GM12878 (cell line): ENCODE results near the gene IFNK. TPM values are rescaled to one million over a fixed set of nuclear protein-coding genes. Genes with fewer than 3 reads are reported as not detected.

Source experiments
- CBX5 ChIP-seq: sonication (generic); IDR thresholded peaks from 2 replicates; pipeline ENCODE4 v1.6.1; 2016; ENCODE audit warnings: low read depth, moderate library complexity, mild to moderate bottlenecking, inconsistent platforms
- CHD2 ChIP-seq: IDR thresholded peaks from 2 replicates; pipeline ENCODE4 v1.6.1; 2011; ENCODE audit warnings: low read depth, low read length, improper control_type of control experiment, borderline replicate concordance
- CTCF ChIP-seq, 3 experiments: IDR thresholded peaks in 2 of 3; conservative IDR thresholded peaks in 1 of 3; 2 replicates each; pipeline ENCODE4 v1.5.1; 2011; ENCODE audit warnings: low read depth in 3 of 3, low read length in 3 of 3, mild to moderate bottlenecking in 3 of 3, control low read depth in 2 of 3, moderate library complexity in 2 of 3, inconsistent platforms in 1 of 3, mixed read lengths in 1 of 3; ENCODE audit not compliant: control insufficient read depth in 2 of 3, insufficient read depth in 1 of 3; ENCODE audit errors: extremely low read depth in 1 of 3
- FOXM1 ChIP-seq: IDR thresholded peaks from 2 replicates; pipeline ENCODE4 v1.6.1; 2012; ENCODE audit warnings: low read depth, mild to moderate bottlenecking, inconsistent platforms, low read length, moderate library complexity
- HDAC6 ChIP-seq: fragments of 200-600 bp; sonication (generic); IDR thresholded peaks from one replicate; pipeline ENCODE4 v1.8.0; 2017; ENCODE audit warnings: antibody characterized with exemption; ENCODE audit not compliant: unreplicated experiment
- MYB ChIP-seq: fragments of 150-350 bp; IDR thresholded peaks from 2 replicates; pipeline ENCODE4 v1.6.1; 2014; ENCODE audit warnings: mild to moderate bottlenecking, low read depth, low read length, borderline replicate concordance
- POLR2AphosphoS2 ChIP-seq: IDR thresholded peaks from 2 replicates; pipeline ENCODE4 v1.6.1; 2011; ENCODE audit warnings: low read depth, mild to moderate bottlenecking, low read length, improper control_type of control experiment, moderate library complexity
- RAD21 ChIP-seq: IDR thresholded peaks from 2 replicates; pipeline ENCODE4 v1.6.1; 2011; ENCODE audit warnings: mild to moderate bottlenecking, low read depth, low read length, moderate library complexity; ENCODE audit not compliant: insufficient read depth
- SMAD5 ChIP-seq: IDR thresholded peaks from 2 replicates; pipeline ENCODE4 v1.6.1; 2016; ENCODE audit warnings: antibody characterized with exemption, low read depth
- SP1 ChIP-seq: IDR thresholded peaks from one replicate; pipeline ENCODE4 v1.6.1; 2011; ENCODE audit warnings: low read depth, low read length
- TARDBP ChIP-seq: IDR thresholded peaks from 2 replicates; pipeline ENCODE4 v1.6.1; 2016; ENCODE audit warnings: borderline replicate concordance
- TCF7 ChIP-seq: IDR thresholded peaks from 2 replicates; pipeline ENCODE4 v1.6.1; 2014; ENCODE audit warnings: antibody characterized with exemption, borderline replicate concordance
- USF1 ChIP-seq: IDR thresholded peaks from 2 replicates; pipeline ENCODE4 v1.6.1; 2011; ENCODE audit warnings: borderline replicate concordance, low read depth, mild to moderate bottlenecking, moderate library complexity, mixed read lengths, low read length; ENCODE audit not compliant: insufficient read depth; ENCODE audit errors: extremely low read length
- ZBTB4 ChIP-seq: fragments of 450-650 bp; formaldehyde crosslinking; IDR thresholded peaks from 2 replicates; pipeline ENCODE4 v1.4.0; 2022; ENCODE audit warnings: mild to moderate bottlenecking, moderate library complexity
- polyA plus RNA-seq, 11 experiments: library from polyadenylated mRNA; depleted of rRNA in 4 of 11; unstranded in 6 of 11; stranded (reverse) in 5 of 11; fragments of >200 nt; fragmentation: Nextera tagmentation in 4 of 11; fragmentation: Illumina TruSeq in 1 of 11; extraction: Ambion mirVana in 4 of 11; extraction: Trizol in 1 of 11; gene quantifications; 1 replicate in 1 of 11; 2 replicates in 10 of 11; pipeline versions ENCODE4 v1.2.1 to v1.2.3, GENCODE V29; 2011 to 2016; ENCODE audit warnings: inconsistent platforms in 2 of 11, missing spikeins in 2 of 11, low read depth in 1 of 11
- total RNA-seq, 4 experiments: library from RNA; depleted of rRNA in 3 of 4; stranded (reverse); fragments of >200 nt in 3 of 4; fragmentation: Illumina TruSeq in 1 of 4; extraction: Trizol in 1 of 4; gene quantifications; 2 replicates each; pipeline versions ENCODE4 v1.2.1 to v1.2.3, GENCODE V29; 2013 to 2021

Gene IFNK
- total and polyA plus RNA-seq, 10 of the 15 experiments (the other 5 are each of a cell fraction or from before 2014, with no cell fraction given), result 0.06 TPM; not detected in 9

- no peak for TF ChIP-seq USF1
- no peak for TF ChIP-seq RAD21
- no peak for TF ChIP-seq SMAD5
- no peak for TF ChIP-seq CTCF (IDR thresholded peaks at IDR 0.05 in 2 of 3, conservative IDR thresholded peaks at IDR 0.05 in 1 of 3; ENCODE audit: control insufficient read depth in 2 of 3, extremely low read depth in 1 of 3, insufficient read depth in 1 of 3, low read depth in 3 of 3, low read length in 3 of 3)
- TF ChIP-seq CBX5, result no peak
- no peak for TF ChIP-seq POLR2AphosphoS2
- TF ChIP-seq FOXM1, result no peak
- no peak for TF ChIP-seq TARDBP
- TF ChIP-seq ZBTB4, result no peak
- TF ChIP-seq MYB, result no peak
- no peak for TF ChIP-seq HDAC6
- no peak for TF ChIP-seq TCF7
- TF ChIP-seq CHD2, result no peak
- no peak for TF ChIP-seq SP1
Measured at GRCh38 chr9:27554712-27555111, 30.6 kb downstream of the IFNK start (continued).
